Measurements from ENCODE around the gene MAB21L1. TPM values are rescaled to one million over a fixed set of nuclear protein-coding genes. Genes with fewer than 3 reads are reported as not detected.

The MAB21L1 gene
- total RNA-seq, 1 experiment from 2014 or later, result not detected

GRCh38 chr13:35483761-35484160, 7.3 kb upstream of the MAB21L1 start:
- no peak overlapping the region for H3K27ac ChIP-seq (ENCODE audit: low read length)
- in situ Hi-C loops (cut with HindIII; ENCODE audit: low pct_unique_long_range_greater_than_20kb, low sequenced_read_pairs), result no loop called here
- no TSS peak for BruUV-seq (replicated peaks)
- ChIA-PET POLR2A (no interaction called here), CTCF (no interaction called here)
- ATAC-seq (no peak), DNase-seq (ENCODE audit: low read depth, low spot score) (no peak)
- H3K9me3 ChIP-seq (ENCODE audit: control insufficient read depth, insufficient read depth, low read depth, low read length), result no peaks in the 10 kb centered on the region
- H3K36me3 ChIP-seq (ENCODE audit: control insufficient read depth, insufficient read depth, low read length), result no peaks in the 10 kb centered on the region
- H3K4me3 ChIP-seq (ENCODE audit: low read depth in 2 of 2, low read length in 2 of 2), result no peak overlapping the region
- intact Hi-C loops (cut with micrococcal nuclease; ENCODE audit: unreplicated experiment), result no loop called here
- H3K27me3 ChIP-seq (ENCODE audit: control insufficient read depth, insufficient read depth, low read length), result no peaks in the 10 kb centered on the region
- TF ChIP-seq CTCF (IDR thresholded peaks at IDR 0.05) (no peak), SIN3A (IDR thresholded peaks at IDR 0.05; ENCODE audit: borderline replicate concordance, insufficient read depth, low read depth, low read length) (no peak), REST (IDR thresholded peaks at IDR 0.05; ENCODE audit: insufficient read depth in 1 of 2, low read depth in 2 of 2, low read length in 1 of 2) (no peak), POLR2AphosphoS5 (IDR thresholded peaks at IDR 0.05; ENCODE audit: low read depth, low read length) (no peak), TCF7L2 (IDR thresholded peaks at IDR 0.05; ENCODE audit: low read depth, low read length) (no peak)
- no peaks in the 10 kb centered on the region for H3K4me1 ChIP-seq (ENCODE audit: control insufficient read depth, insufficient read depth, low read length)

GRCh38 chr13:35482527-35482926, 6.0 kb upstream of the MAB21L1 start:
- no TSS peak for BruUV-seq (replicated peaks)
- Histone ChIP-seq H3K4me3 (ENCODE audit: low read depth in 2 of 2, low read length in 2 of 2) (no peak overlapping the region), H3K9me3 (ENCODE audit: control insufficient read depth, insufficient read depth, low read depth, low read length) (no peaks in the 10 kb centered on the region), H3K4me1 (ENCODE audit: control insufficient read depth, insufficient read depth, low read length) (no peaks in the 10 kb centered on the region), H3K27ac (ENCODE audit: low read length) (no peak overlapping the region), H3K27me3 (ENCODE audit: control insufficient read depth, insufficient read depth, low read length) (no peaks in the 10 kb centered on the region), H3K36me3 (ENCODE audit: control insufficient read depth, insufficient read depth, low read length) (no peaks in the 10 kb centered on the region)
- TF ChIP-seq POLR2AphosphoS5 (IDR thresholded peaks at IDR 0.05; ENCODE audit: low read depth, low read length), result no peak
- TF ChIP-seq SIN3A (IDR thresholded peaks at IDR 0.05; ENCODE audit: borderline replicate concordance, insufficient read depth, low read depth, low read length), result no peak
- no peak for TF ChIP-seq CTCF (IDR thresholded peaks at IDR 0.05)
- no peak for TF ChIP-seq TCF7L2 (IDR thresholded peaks at IDR 0.05; ENCODE audit: low read depth, low read length)
- no peak for TF ChIP-seq REST (IDR thresholded peaks at IDR 0.05; ENCODE audit: insufficient read depth in 1 of 2, low read depth in 2 of 2, low read length in 1 of 2)
- ATAC-seq (no peak), DNase-seq (ENCODE audit: low read depth, low spot score) (no peak)
- in situ Hi-C loops (cut with HindIII; ENCODE audit: low pct_unique_long_range_greater_than_20kb, low sequenced_read_pairs) (no loop called here), intact Hi-C loops (cut with micrococcal nuclease; ENCODE audit: unreplicated experiment) (no loop called here)
- POLR2A ChIA-PET, result no interaction called here
- CTCF ChIA-PET, result no interaction called here

All from Panc1 (cell line).